ENCODE measurements around the gene SOCS7.
"Not testable (repeated sequence)": the region's sequence is repeated elsewhere in the genome, so short reads cannot be mapped to it uniquely, and the experiment has no call there.

The SOCS7 gene

DNA sequence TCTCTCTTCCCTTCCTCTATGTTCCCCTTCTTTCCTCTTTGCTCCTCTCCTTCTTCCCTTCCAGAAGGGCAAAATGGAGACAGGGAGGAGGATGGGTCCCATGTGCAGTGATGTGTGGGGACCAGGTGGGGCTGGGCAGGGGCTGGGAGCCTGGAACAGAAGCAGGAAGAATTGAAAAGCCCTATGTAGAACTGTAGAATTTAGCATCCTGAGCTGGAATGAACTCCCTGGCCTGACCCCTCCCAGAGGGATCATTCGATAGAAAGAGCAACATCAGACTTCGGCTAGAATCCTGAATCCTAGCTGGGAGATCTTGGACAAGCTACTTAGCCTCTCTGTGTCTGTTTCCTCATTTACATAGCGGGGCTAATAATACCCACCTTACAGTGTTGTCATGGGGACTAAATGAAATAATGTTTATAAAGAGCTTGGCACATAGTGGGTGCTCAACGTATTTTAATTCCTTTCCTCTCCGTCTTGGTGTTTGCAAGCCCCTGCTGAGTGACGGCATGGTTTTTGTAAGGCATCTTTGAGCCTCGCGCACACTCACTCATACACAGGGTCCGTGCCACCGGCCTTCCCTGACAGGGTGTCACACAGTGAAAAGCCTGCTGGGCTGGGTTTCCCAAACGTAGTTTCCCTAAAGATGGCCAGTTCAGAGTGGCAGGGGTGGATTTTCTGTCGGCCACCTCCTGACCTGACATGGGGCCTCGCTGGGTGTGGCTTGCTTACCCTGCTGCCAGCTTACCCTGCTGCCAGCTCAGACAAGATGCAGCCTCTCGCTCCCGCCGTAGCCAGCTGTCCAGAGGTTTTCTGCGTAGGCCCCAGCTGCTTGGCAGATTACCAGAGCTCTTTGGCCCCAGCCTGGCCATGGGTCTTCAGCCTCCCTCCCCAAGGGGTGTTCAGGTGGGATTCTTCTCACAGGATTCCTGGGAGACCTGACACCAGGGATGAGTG lies 70.5 kb downstream of the SOCS7 start:
- no peak for DNase-seq (ENCODE audit: low read depth)

DNA sequence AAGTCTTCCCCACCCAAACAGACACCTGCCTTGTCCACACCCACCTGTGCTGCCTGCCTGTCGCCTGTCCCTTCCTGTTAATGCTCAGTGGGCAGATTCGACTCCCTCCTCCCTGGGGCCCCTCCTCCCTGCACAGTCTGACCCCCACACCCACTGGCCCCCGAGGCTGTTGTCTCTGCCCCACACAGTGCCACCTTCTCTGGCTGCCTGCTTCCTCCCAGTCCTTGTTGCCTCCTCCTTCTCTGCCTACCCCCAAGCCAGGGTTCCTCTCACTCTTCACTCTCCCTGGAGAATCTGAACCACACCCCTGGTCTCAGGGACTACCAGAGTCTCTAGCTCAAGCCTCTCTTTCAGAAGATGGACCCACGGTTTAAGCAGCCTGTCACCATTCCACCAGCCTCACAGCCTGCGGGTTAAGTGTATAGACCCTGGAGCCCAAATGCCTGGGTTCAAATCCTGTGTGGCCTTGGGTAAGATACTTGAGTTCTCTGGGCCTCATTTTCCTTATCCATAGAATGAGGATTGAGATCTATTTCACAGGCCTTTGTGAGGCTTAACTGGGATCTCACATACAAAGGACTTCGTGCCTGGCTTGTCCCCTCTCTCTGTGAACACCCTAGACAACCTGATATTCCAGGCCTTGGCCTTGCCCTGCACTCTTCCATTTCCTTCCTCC lies 72.8 kb downstream of the SOCS7 start:
- DNase-seq (ENCODE audit: low read depth) = no peak

DNA sequence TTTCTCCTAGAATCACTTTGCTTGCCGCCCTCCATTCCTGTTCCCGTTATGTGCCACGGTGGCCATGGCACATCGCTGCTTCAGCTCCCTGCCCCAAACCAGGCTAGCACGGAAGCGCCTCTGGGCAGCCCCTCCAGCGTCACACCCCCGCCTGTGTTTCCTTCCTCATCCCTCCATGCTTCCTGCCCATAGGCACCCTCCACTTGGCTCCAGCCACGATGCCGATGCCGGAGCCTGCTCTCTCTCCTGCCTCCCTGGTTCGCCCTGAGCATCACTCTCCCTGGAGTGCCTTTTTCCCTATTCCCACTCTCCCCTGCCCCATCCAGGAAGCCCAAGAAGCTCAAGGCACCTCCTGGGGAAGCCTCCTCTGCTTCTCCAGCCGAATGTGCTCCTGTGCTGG lies 73.4 kb downstream of the SOCS7 start:
- DNase-seq (ENCODE audit: low read depth) = no peak

DNA sequence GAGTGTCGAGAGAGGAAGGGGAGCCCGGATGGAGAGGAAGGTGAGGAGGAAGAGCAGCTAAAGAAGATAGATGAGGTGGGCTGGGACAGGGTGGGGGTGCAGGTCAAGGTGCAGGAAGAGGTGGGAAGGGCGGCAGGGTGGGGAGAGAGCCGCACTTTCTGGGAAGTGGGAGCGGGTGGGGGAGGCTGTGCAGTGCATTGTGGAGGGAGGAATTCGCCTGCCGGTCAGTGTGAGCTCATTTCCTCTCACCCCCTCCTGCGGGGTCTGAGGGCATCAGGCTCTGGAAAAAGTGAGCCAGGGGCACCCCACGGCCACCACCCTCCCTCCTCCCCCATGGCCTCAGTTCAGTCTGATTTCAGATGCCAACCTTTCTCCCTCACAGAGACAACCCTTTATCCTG lies 74.1 kb downstream of the SOCS7 start:
- DNase-seq (ENCODE audit: low read depth) = no peak

DNA sequence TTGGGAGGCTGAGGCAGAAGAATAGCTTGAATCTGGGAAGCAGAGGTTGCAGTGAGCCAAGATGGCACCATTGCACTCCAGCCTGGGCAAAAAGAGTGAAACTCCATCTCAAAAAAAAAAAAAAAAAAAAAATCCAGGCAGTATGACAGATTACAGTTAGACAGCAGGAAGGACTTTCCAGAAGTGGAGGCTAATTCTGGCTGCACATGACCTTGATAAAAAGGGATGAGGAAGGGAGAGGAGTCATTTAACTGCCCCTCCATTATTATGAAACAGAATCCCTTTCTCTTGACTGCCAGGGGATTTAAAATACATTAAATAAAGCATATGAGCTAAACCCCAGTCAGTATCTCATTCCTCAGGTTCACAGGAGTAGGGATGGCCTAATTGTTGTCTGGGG lies 74.8 kb downstream of the SOCS7 start:
- DNase-seq (ENCODE audit: low read depth) = no peak

DNA sequence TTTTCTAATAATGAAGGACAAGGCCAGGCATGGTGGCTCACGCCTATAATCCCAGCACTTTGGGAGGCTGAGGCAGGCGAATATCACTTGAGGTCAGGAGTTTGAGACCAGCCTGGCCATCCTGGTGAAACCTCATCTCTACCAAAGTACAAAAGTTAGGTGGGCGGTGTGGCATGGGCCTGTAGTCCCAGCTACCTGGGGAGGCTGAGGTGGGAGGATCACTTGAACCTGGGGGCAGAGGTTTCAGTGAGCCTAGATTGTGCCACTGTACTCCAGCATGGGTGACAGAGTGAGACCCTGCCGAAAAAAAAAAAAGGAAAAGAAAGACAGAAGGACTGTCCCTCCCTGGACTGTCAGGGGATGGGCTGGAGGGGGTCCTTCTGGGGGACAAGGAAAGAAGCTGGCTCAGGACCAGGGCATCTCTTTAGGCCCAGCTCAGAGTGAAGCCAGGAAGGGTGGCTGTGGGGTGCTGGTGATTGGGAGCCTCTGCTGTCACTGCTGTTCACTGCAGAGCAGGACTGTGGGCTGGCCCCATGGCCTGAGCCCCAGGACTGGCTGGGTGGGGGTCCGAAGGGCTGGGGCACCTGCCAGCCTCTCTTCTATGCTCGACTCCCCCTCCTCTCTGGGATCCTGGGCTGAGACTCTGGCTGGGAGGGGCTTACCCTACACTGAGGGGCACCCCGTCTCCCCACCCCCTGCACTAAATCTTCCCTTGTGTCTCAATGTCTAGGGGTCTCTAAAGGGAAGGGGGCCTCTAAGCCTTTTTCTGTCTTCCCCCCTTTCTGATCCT lies 75.7 kb downstream of the SOCS7 start:
- DNase-seq (ENCODE audit: low read depth) = no peak

DNA sequence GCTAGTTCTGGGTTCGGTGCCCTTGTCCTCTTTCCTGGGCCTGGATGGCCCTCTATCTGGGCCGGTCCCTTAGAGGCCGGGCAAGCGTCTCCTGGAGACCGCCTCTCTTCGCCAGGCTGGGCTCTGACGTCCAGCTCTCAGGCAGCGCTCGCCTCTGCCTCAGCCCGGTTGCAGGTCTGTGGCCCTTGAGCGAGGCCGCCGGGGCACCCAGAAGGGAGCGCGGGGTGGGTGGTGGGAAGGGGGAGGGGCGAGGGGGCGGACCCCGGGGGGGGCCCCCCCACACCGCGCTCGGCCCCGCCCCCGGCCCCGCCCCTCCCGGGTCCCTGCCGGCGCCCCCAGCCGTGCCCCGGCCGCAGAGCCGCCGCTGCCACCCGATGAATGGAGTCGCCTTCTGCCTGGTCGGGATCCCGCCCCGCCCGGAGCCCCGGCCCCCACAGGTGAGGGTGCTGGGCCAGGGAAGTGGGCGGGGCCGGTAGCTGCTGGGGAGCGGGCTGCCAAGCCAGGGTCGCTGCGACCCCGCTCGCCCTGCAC lies 76.5 kb downstream of the SOCS7 start, which contains the start of gene ARHGAP23:
Gene ARHGAP23 (plus strand): TSS at position 353 of the 531 bp plus-strand sequence. CDS start 22 bp downstream, at position 375.
- peak; percentile 20 for DNase-seq (ENCODE audit: low read depth)

DNA sequence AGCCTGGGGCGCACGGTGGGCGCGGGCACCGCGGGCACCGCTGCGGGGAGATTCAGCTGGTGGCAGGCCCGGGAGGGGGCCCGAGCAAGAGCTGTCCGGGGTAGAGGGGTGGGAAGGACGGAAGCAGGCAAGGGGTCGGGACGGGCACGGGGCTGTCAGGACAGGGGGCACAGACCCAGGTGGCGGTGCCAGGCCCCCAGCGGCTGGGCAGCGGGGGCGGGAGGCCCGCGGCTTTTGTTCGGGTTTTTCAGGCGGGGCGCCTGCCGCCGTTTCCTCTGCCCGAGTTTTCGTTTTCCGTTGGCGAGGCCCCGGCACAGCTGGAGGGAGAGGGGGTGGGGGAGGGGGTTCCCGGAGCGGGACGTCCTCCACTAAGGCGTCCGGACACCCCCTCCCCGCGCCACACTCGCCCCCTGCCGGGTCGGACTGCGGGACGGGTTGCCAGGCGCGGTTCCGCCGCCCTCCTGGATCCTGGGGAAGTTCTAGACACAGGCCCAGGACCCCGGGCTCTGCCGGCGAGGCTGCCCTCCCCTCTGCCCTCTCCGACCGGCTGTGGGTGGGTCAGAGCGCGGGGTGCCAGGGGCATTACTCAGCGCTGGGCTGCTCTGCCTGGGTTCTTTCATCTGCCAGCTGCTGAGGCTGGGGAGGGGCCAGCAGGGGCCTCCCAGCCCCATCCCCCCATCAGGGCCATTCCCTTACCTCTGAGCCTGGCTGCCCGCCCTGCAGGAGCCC lies 77.2 kb downstream of the SOCS7 start:
- no peak for DNase-seq (ENCODE audit: low read depth)

DNA sequence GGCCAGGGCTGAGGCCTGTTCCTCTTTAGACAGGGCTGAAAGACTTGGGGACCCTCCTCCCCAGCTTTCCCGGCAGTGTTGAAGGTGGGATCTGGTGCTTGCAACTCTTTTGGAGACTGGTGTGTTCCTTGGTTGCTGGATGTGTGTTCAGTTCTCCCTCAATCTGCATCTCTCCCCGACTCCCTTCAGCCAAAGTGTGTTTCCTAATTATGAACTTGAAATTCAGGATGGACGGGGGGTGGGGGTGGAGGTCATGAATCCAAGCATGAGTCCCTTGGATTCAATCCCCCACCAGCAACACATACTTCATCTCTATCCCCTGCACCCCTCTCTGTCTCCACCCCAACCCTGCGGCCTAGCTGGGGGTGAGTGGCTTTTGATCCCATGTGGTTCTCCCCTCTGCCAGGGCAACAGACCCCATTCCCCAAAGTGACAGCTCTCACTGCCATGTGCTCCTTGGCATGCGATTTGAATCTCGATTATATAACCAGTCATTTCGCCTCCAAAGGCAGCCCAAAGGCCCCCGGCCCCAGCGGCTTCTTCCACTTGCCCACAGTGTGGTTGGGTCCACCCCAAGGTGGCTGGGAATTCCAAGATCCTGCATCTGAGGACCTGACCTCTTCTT lies 77.9 kb downstream of the SOCS7 start:
- DNase-seq (ENCODE audit: low read depth) = no peak

DNA sequence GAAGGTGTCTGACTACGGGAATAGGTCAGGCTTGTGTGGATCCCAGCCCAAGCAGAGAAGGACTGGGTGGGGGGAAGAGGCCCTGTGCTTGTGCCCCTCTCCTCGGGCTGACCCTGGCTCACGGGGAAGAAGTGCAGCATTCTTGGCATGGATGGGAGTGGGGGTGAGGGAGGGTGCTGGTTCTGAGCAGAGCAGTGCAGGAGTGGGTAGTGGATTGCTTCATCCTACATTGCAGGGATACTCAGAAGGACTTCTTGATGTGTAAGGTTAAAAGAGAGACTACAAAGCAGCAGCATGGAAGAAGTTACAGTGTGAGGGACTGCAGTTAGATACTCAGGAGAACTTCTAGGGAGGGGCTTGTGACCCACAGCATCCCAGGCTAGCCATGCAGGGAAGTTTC lies 78.7 kb downstream of the SOCS7 start:
- no peak for DNase-seq (ENCODE audit: low read depth)

DNA sequence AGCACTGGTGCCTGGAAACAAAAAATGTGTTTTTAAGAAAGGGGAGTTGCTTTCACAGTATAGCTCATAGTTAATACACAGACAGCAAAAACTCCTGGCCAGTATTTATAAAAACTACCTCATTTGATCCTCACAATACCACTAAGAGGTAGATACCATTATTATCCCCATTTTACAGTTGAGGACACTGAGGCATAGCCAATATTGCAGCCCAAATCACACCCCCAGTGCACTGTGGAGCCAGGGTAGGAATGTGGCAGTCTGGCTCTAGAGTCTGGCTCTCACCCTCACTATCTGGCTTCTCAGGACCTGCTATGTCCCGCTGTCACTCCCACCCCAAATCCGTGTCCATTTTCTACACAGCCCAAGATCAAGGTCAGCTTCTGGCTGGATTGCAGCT lies 79.2 kb downstream of the SOCS7 start:
- DNase-seq (ENCODE audit: low read depth) = no peak

DNA sequence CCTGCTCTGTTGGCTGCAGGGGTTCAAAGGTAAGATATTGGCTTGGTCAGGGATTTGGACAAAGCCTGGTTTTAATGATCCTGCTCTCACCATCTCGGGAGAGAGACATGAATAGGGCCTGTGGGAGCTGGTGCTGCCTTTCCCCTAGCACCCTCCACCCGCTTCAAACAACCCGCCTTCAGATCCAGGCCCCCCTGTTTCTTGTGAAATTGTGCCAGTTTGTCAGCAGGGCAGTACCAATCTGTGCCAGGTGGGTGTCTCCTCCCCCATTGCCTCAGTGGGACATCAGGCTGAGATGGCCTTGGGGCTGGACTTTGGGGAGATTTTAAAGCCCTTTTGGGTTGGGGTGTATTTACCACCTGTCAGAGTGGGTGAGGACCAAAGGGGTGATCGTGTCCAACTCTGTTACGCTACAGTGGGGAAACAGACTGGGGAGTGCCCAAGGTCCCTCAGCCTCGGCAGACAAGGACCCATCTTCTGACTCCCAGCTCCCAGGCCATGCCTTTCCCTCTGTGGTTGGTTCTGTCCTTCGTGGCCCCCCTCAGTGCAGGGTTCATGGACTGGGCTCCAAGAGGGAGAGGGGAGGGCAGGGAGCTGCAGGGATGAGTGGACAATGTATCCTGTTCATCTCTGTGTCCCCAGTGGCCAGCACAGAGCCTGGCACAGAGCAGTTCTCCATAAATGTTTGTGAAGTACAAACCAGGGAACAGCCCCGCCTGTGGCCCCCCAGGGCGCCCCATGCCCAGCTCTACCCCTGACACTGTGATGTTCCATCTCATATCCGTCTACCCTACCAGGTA lies 79.9 kb downstream of the SOCS7 start:
- DNase-seq (ENCODE audit: low read depth) = no peak

DNA sequence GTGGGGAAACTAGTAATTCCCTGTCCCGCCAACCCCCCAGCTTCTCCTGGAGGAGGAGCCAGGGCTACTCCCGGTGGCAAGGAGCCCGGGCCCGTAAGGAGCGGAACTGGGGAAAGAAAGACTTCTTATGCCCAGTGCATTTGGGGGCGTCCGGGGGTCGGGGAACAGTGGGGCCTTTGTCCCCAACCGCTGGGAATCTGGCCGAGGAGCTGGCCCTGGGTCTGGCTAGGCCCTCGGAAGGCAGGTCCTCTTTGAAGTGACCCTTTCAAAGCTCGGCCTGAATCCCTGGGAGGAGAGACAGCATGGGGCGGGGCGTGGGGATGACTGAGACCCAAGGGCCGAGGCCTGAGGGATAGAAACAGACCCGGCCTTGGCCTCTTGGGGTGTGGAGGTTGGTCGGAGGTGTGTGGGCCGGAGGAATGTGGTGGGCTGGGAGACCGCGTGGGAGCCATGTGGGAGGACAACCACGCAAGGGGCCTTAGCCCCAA lies 82.6 kb downstream of the SOCS7 start:
- no peak for DNase-seq (ENCODE audit: low read depth)

DNA sequence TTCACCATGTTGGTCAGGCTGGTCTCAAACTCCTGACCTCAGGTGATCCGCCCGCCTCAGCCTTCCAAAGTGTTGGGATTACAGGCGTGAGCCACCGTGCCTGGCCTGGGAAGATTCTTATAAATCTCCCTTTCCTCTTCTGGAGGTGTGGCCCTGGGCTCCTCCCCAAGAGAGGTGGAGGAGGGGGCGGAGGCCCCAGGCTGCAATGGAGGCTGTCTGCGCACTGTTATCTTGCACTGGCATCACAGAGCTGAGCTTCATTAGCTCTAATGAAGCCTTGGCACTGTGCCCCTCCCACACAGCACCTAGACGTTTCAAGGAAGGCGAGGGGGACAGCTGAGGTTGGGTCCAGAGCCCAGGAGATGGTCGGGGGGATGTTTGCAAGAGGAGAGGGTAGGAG lies 84.2 kb downstream of the SOCS7 start:
- no peak for DNase-seq (ENCODE audit: low read depth)

DNA sequence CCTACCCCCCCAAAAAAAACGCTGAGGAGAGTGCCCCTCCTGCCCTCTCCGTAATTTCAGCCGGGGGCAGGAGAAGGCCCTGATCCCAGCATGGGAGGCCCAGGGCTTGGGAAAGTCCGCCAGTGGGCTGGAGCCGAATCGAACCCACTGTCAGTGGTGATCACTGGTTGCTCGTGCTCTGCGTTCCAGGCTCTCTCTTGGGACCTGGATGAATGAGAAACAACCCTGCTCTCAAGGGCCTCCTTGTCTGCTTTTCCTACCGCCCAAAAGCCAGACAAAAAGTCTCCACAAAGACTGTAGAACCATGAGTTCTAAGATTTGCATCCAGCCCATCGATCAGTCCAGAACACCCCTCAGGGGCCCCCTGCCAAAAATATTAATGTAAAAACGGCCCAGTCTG lies 84.7 kb downstream of the SOCS7 start:
- DNase-seq (ENCODE audit: low read depth) = no peak

DNA sequence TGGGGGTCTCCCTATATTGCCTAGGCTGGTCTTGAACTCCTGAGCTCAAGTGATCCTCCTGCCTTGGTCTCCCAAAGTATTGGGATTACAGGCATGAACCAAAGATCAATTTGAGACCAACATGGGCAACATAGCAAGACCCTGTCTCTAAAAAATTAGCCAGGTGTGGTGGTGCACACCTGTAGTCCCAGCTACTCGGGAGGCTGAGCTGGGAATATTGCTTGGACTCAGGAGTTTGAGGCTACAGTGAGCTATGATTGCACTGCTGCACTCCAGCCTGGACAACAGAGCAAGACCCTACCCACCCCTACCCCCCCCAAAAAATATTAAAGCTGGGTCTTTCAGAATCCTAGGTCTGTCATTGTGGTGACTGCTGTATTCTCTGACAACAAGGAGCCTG lies 85.7 kb downstream of the SOCS7 start:
- DNase-seq (ENCODE audit: low read depth) = not testable (repeated sequence)

DNA sequence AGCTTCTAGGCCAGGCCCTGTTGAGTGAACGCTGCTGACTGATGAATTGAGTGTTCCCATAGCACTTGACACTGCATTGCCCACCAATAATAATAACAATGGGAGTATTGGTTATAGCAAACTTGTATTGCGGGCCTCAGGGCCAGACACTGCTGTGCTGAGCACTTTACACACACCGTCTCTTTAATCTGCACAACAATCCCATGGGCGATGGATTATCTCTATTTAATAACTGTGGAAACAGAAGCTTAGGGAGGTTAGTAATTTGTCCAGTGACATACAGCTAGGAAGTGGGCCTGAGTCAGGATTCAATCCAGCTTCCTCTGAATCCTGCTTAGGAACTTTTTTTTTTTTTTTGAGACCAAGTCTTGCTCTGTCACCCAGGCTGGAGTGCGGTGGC lies 87.8 kb downstream of the SOCS7 start:
- no peak for DNase-seq (ENCODE audit: low read depth)

DNA sequence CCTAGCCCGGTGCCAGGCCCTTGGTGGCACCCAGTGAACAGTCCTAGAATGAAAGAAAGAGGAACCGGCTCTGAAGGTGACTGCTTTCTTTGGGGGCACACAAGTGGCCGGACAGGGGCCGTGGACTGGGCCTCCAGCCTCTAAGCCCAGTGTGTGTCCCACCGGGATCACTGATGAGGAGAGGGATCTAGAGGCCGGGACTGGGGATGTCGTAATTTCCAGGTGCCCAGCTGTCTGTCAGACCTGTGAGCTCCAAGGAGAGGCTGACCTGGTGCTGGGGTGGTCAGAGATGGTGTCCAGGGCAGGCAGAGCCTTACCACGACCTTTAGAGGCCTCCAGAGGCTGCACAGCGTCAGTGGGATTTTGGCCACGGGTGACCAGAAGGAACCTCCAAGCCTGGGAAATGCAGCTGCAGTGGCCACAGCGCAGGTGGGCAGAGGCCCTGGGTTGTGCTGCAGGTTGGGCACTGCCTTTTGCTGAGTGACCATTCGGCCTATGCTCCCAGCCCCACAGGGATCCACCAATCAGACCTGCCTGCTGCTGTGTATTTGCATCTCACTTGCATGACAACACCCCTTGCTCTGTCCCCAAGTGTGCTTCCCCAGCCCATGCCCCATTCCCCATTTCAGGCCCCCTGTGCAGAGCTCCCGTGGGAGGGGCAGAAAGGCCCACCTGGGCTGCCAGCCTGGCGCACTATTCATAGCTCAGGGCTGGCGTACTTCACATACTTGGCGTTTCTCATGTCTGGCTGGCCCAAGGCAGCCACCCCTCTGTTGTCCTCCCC lies 89.2 kb downstream of the SOCS7 start:
- DNase-seq (ENCODE audit: low read depth) = no peak

DNA sequence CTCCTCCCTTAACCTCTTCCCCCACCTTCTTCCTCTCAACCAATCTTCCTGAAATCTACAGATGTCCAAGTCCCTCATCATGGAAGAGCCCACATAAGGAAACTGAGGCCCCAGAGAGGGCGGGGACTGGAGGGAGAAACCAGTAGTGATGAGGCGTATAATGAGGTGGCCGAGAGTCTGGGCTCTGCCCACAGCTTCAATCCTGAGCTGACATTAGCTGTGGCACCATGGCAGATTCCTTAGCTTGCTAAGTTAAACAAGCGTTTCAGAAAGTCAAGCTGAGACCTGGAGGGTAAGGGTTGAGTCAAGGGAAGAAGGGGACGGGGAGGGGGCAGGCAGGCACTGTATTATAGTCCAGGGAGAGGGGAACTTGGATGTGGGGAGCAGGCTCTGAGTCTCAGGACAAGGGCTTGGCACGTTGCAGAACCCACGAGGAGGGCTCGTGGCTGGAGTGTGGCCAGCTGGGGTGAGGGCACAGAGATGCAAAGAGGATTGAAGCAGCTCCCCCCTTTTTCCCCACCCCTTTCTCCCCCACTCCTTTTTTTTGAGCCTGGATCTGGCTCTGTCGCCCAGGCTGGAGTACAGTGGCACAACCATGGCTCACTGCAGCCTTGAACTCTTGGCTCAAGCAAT lies 89.9 kb downstream of the SOCS7 start:
- DNase-seq (ENCODE audit: low read depth) = no peak

Data from activated T-cell treated with anti-CD3 and anti-CD28 coated beads for 1 hour (primary cell).